Right kidney (tissue), 1 donor: ENCODE data around the gene MAP3K12.
"Not testable (repeated sequence)": the region's sequence is repeated elsewhere in the genome, so short reads cannot be mapped to it uniquely, and the experiment has no call there.

Experiments used
- DNase-seq: peaks from one replicate; pipeline ENCODE4 v3.0.0-alpha.2; 2016

The MAP3K12 gene

GRCh38 chr12:53468282-53468681, 31.0 kb downstream of the MAP3K12 start:
- DNase-seq = no peak

- no peak for DNase-seq
Observed at GRCh38 chr12:53467880-53468279, 31.4 kb downstream of the MAP3K12 start.

GRCh38 chr12:53467082-53467481, 32.2 kb downstream of the MAP3K12 start:
- DNase-seq = no peak

GRCh38 chr12:53466640-53467039, 32.6 kb downstream of the MAP3K12 start:
- DNase-seq = no peak

- no peak for DNase-seq
Observed at GRCh38 chr12:53465679-53466078, 33.6 kb downstream of the MAP3K12 start.

- DNase-seq = no peak
Observed at GRCh38 chr12:53464685-53465418, 34.4 kb downstream of the MAP3K12 start.

GRCh38 chr12:53463802-53464560, 35.3 kb downstream of the MAP3K12 start:
- DNase-seq = no peak

GRCh38 chr12:53462935-53463334, 36.3 kb downstream of the MAP3K12 start:
- no peak for DNase-seq

GRCh38 chr12:53461591-53461990, 37.7 kb downstream of the MAP3K12 start:
- DNase-seq = no peak

GRCh38 chr12:53461059-53461458, 38.2 kb downstream of the MAP3K12 start:
- no peak for DNase-seq

GRCh38 chr12:53459097-53459496, 40.2 kb downstream of the MAP3K12 start:
- DNase-seq = no peak

GRCh38 chr12:53456654-53457366, 42.4 kb downstream of the MAP3K12 start:
- DNase-seq = no peak

GRCh38 chr12:53454707-53455106, 44.6 kb downstream of the MAP3K12 start:
- no peak for DNase-seq

GRCh38 chr12:53453953-53454640, 45.2 kb downstream of the MAP3K12 start:
- no peak for DNase-seq

GRCh38 chr12:53452159-53453077, 46.8 kb downstream of the MAP3K12 start:
- peak; percentile 87 for DNase-seq

GRCh38 chr12:53451661-53452158, 47.5 kb downstream of the MAP3K12 start, which contains the start of gene PCBP2:
Gene PCBP2 (plus strand): TSS chr12:53452102. CDS start chr12:53454801, 2,699 bp downstream.
- DNase-seq = peak; percentile 85

GRCh38 chr12:53450936-53451335, 48.3 kb downstream of the MAP3K12 start:
- no peak for DNase-seq

- DNase-seq = not testable (repeated sequence)
Observed at GRCh38 chr12:53444593-53445325, 54.5 kb downstream of the MAP3K12 start.

GRCh38 chr12:53443955-53444354, 55.3 kb downstream of the MAP3K12 start:
- no peak for DNase-seq
